Activated CD4-positive, alpha-beta T cell treated with anti-CD3 and anti-CD28 coated beads, Interleukin-2, amount 50 U/mL, for 48 hours (primary cell): ENCODE results near the gene ITIH4.
"Not testable (repeated sequence)": the region's sequence is repeated elsewhere in the genome, so short reads cannot be mapped to it uniquely, and the experiment has no call there.

Experiments used
- DNase-seq, 2 experiments: peaks; one replicate each; pipeline ENCODE4 v3.0.0-alpha.2; 2020

ITIH4 gene

DNA sequence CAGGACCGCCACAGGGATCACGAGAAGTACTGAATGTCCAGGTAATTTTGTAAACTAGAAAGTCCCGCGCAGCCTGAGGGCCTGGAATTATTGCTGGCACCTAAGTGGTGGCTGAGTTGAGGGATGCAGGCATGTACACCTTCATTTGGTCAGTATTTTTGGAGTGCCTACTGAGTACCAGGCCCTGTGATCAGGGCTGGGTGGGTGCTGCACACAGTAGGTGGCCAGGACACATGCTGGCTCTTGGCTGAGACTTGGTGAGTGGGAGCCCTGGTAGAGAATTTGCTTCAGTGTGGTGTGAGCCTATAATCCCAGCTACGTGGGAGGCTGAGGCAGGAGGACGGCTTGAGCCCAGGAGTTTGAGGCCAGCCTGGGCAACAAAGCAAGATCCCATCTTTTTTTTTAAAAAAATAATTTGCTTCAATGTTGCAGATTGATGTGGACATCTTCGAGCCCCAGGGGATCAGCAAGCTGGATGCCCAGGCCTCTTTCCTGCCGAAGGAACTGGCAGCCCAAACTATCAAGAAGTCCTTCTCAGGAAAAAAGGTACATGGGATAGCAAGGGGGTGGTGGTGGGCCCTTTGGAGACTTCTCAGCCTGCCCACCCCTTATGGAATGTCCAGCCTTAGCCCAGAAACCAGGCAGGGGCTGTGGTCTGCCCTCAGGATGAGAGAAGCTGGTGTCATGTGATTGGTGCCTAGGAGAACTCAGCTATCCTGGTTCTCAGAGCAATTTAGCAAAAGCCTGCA is 50.5 kb downstream of the ITIH4 start:
- no peak for DNase-seq

DNA sequence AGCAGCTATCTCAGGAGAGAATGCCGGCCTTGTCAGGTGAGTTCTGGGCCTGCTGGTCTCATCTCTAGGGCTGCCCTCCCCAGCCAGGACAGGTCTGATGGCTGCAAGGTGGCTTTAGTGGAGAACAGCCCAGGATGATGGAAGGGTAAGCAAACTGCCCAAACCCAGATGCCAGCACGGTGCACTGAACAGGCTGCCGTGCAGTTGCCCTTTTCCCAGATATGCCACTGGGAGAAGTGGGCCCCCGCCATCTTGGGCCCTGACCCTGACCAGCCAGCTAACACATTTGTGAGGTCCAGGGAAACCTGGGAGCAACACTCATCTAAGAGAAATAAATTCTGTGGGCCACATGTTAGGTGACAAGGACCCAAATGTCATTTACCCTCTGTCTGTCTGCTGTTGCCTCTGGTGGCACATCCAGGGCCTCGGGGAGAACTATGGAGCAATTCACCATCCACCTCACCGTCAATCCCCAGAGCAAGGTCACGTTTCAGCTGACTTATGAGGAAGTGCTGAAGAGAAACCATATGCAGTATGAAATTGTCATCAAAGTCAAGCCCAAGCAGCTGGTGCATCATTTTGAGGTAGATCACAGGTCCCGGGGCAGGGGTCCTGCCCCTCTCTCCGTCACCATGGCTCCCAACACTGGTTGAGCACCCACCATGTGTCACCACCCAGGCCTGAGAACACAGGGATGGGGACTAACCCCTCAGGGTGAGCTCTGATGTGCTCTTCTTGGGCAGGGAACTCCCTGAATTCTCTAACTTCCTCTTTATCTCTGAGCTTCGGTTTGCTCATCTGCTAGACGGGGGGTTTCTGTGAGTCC is 51.2 kb downstream of the ITIH4 start:
- DNase-seq: no peak

DNA sequence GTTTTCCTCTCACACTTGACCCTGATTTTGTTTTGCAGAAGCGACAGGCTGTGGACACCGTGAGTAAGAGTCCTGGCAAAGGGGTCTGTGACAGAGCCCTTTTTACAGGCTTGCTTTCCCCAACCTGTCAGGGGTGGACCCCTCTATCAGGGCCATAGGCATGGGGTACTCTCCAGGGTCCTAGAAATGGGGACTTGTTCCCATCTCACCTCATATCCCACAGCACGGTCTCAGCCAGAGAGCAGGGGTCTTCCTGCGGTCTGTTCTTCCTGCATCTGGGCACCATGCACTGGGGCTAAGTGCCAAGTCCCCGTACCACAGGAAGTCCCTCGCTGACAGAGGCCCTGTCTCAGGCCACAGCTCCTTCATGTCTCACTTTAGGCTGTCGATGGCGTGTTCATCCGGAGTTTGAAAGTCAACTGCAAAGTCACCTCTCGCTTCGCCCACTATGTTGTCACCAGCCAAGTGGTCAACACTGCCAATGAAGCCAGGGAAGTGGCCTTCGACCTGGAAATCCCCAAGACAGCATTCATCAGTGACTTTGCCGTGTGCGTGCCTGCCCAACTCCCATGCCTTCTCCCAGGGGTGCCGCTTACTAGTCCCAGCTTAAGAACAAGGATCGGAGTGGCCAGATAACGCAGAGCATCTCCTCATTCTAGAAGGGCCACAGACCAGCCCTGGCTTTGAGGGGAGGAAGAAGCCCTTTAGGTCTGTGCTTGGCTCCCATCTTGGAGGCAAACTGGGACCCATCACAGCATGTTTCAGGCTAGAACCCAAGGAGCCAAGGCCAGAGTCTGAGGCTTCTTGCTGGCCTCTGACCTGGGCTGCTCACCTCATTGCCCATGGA is 52.3 kb downstream of the ITIH4 start:
- DNase-seq: no peak

DNA sequence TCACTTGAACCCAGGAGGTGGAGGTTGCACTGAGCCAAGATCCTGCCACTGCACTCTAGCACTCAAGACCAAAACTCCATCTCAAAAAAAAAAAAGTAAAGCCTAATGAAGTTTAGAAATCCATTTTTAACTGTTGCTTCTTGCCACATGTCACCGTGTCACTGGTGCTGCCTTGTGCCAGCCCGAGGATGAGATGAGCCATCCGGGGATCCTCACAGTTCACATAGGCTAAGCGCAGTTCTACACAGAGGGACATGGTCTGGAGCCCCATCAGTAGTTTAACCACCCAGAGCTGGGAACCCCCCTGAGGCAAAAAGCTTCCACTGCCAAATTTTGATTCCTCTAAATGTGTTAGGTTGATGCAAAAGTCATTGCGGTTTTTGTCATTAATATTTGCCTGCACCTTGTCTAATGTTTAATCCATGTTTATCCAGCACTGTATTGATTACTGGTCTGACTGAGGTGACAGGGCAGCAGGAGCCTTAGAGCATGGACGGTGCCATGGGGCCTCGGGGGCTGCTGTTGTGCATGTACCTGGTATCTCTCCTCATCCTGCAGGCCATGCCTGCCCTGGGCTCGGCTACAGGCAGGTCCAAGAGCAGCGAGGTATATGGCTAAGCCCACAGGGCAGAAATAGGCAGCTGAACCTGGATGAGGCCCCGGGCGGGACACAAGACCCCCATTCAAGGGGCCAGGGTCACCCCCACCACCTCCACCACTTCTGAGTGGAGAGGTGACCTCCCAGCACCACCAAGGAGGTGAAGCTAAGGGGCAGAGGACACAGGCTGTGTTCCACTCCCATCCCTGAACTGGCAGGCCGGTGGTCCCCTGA is 53.1 kb downstream of the ITIH4 start, which contains the start of gene ITIH1:
Gene ITIH1 (plus strand): TSS at position 473 of the 832 bp plus-strand sequence. CDS start 17 bp downstream, at position 490.
- no peak for DNase-seq

DNA sequence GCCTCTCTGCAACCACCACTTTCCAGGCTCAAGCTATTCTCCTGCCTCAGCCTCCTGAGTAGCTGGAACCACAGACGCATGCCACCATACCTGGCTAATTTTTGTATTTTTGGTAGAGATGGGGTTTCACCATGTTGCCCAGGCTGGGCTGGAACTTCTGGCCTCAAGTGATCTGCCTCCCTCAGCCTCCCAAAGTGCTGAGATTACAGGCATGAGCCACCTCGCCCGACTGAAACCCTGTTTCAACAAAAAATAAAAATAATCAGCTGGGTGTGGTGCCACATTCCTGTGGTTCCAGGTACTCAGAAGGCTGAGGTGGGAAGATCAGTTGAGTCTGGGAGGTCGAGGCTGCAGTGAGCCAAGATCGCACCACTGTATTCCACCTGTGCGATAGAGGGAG is 54.0 kb downstream of the ITIH4 start:
- not testable (repeated sequence) for DNase-seq

DNA sequence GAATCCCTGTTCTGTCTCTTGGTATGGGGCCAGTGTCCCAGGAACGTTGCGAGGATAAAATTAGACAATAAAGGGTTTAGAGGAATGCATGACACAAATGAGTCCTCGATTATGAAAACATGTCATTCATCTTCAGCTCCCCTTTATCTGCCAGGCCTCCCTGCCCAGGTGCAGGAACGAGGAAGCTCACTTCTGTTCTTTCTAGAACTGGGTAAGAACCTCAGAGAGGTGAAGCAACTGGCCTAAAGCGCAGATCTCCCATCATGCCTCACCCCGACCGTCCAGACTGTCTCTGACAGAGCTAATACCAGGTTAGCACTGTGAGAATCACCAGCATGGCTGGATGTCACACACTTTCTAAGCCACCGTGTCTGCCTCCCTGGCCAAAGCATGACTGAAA is 54.6 kb downstream of the ITIH4 start:
- no peak for DNase-seq

DNA sequence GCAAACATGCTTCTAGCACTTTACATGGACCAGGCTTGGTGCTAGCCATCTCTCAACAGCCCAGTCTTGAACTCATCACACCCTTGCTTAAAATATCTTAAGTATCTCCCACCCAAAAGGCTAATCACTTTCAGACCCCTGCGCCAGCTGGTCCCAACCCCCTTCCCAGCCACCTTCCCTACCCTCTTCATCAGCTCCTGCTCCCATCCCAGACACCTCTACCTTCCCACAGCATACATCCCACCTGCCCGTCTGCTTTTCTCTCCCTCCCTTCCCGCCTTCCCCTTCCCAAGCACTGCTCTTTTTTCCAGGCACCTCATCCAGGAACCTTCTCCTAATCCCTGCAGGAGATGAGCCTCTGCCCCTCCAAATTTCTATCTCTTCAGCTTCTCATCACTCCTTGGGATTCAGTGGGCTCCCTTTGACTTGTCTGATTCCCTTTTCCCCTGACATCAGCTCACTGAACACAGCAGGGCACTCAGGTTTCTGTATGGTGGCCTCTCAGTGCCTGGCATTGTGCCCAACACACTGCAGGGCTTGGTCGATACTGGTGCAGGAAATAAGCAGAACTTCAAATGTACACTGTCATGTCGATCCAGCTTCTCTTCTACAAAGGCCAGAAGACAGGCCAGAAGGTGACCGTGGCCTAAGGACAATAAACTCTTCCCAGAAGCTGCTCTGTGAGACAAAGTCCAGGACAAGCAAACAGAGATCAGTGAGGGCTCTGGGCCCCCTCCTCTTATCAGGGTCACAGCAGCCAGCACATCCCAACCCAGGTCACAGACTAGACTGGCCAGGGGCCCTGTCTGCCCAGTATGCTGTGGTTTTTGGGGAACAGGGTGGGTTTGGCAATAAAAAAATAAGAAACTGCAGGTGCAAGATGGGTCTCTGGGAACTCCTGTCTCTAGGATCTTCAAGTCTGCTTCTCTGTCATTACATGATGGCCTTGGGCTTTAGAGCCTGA is 55.3 kb downstream of the ITIH4 start:
- DNase-seq: no peak

DNA sequence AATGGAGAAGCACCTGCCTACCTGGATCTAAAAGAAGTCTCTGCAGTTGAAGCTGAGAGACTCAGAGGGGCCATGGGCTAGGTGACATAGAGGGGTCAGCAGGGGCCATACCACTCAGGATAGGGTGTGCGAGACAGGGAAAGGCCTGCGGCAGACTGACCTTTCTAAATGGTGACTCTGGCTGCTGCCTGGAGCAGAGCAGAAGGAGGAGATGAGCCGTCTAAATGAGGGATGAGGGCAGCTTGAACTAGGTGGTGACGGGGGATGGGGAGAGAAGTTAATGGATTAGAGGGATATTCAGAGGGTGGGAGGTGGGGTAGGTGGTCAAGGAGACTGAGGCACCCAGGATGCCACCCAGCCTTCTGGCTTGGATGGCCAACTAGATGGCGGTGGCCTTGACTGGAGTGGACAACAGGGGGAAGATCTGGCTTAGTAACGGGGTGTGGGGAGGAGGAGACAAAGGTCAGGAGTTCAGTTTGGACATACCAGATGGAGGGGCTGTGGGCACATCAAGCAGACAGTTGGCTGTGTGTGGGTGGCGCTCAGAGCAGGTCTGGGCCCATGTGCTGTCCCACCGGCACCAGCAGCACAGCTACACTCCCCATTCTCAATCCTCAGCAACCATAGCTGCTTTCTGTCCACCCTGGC is 56.3 kb downstream of the ITIH4 start:
- DNase-seq: no peak

DNA sequence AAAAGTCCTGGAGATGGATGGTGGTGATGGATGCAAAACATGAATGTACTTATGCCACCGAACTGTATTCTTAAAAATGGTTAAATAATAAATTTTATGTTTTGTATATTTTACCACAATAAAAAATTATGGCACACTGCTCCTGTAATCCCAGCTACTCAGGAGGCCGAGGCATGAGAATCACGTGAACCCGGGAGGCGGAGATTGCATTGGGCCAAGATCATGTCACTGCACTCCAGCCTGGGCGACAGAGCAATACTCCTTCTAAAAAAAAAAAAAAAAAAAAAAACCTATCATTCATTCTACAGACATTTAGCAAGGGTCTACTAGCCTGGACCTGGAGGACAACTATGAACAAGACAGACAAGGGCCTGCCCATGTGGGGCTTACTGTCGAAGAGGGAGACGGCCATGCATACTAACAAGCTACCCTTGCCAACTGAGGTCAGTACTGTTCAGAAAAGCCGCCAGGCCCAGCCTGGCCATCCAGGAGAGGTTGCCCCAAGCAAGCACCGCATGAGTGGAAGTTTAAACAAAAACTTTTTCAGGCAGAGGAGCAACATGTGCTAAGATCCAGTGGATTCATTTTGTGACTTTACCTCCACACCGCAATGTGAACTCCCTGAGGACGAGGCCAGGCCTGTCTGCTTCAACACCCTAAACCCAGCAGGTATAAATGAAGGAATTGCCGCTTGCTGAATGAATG is 57.0 kb downstream of the ITIH4 start:
- DNase-seq: no peak

DNA sequence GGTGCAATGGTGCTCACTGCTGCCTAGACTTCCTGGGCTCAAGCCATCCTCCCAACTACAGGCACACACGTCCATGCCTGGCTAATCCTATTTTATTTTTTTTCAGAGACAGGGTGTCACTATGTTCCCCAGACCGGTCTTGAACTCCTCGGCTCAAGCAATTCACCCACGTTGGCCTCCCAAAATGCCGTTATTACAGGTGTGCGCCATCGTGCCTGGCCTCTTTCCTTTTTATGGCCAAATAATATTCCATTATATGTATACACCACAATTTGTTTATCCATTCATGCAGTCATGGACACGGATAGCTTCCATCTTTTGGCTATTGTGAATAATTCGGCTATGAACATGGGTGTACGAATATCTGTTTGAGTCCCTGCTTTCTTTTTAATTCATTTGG is 58.8 kb downstream of the ITIH4 start:
- DNase-seq: no peak

DNA sequence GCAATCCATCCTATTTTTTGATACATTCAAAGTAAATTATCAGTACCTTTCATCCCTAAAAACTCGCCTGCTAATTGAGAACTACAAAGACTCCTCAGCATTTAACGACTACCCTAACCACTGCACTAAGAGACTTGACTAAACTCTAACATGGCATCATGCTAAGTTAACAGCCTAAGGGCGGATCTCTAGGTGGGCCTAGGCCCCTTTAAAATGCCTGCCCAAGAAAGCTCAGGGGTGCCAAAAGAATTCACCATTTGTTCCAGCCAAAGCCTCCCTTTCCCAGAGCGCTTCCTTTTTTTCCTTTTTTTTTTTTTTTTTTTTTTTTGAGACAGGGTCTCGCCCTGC is 59.2 kb downstream of the ITIH4 start:
- DNase-seq: peak in 1 of 2 experiments; percentile 2

DNA sequence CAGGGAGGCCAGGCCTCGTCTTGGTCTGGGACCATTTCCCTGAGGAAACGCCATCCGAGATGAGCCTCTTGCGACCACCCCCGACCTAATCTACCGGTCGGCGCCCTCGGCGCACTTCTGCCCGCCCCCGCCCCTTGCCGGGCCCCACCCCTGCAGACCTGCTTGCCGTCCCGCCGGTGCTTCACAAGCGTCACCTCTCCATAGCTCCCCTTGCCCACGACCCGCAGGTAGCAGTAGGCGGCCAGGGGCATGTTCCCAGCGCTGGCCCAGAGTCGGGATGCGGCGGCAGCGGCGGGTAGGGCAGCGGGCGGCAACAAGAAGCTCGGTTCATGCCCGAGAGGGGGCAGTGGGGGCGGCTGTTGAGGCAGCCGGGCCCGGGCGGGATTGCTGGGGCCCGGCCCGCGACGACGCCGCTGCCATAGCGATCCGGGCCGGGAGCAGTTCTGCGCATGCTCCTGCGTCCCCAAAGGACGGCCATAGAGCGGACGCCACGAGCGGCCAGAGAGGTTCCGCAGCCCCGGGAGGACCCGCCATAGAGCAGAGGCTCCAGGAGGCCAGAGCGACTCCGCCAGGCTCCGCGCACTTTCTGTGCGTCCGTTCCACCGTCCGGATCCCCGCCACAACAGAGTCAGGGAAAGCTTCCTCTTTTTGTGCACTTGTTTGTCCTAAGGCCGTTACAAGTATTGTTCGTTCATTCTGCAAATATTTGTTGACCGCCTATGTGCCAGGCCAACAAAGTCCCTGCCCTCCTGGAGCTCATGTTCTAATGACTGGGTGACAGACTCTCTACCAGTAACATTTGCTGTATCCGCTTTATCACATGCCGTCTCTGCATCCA is 59.8 kb downstream of the ITIH4 start, which contains the start of gene NEK4:
Gene NEK4 (minus strand): TSS at position 445 of the 838 bp plus-strand sequence. CDS start 194 bp downstream, at position 251.
- peak; percentile 89 to 92 for DNase-seq

DNA sequence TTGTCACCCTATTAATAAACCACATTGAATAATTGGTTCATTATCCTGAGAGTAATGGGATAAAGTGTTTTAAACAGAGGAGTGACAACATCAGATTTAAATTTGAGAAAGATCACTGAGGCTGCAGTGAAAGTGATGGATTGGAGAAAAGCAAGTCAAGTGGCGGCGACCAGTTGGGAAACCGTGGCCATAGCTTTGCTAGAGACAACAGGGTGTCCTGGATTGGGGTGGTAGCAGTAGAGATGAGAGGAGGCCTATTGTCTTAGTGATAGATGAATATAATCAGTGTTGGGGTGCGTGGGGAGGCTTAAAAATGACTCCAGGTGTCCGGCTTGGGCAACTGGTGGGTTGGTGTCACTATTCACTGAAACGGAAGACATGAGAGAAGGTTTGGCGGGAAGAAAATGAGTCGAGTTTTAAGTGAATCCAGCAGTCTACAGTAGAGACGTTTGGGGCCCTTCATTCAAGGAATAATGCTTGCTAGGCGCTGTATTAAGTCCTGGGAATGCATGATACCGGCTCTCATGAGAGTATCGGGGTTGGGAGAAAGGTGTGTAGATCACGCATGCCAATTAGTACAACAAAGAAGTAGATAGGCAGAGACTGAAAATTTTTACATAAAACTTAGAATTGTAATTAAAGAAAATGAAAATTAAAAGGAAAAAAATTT is 60.6 kb downstream of the ITIH4 start:
- no peak for DNase-seq

DNA sequence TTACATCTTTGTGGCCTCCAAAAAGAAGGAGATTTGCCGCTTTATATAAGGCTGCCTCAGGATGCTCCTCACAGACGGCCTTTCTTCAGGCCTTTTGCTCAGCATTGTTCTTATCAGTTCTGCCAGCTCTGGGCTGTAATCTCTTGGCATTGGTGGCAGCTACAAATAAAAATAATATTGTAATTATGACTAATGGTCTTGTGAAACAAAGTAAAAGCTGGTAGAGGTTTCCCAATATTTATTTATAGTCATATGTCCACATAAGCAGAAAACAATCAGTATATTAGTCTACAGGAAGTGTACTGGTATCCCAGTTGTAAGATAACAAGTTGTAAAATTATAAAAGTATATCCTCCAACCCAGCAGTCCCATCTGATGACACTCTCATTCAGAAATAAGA is 67.0 kb downstream of the ITIH4 start:
- DNase-seq: no peak
